NCI-H510A treated with DMSO at 0.1 percent for 48 hours (cell line): ENCODE measurements around the gene RAB23.
"Not testable (repeated sequence)": the region's sequence is repeated elsewhere in the genome, so short reads cannot be mapped to it uniquely, and the experiment has no call there.

Experiments
- DNase-seq: peaks from one replicate; lab custom pipeline; 2025; lab: John Stamatoyannopoulos, UW

The RAB23 gene

GRCh38 chr6:57243526-57243925, 21.4 kb upstream of the RAB23 start:
- DNase-seq = not testable (repeated sequence)

GRCh38 chr6:57242505-57242904, 20.4 kb upstream of the RAB23 start:
- DNase-seq = peak; percentile 14

- no peak for DNase-seq
Measured at GRCh38 chr6:57226221-57226620, 4.1 kb upstream of the RAB23 start.

GRCh38 chr6:57224769-57225515, 2.8 kb upstream of the RAB23 start:
- no peak for DNase-seq

GRCh38 chr6:57222743-57223077, 603 bp upstream of the RAB23 start:
- DNase-seq = peak; percentile 52

GRCh38 chr6:57221191-57221935, 744 bp downstream of the RAB23 start:
- DNase-seq = peak; percentile 83

GRCh38 chr6:57220083-57220703, 1.9 kb downstream of the RAB23 start:
- no peak for DNase-seq

GRCh38 chr6:57217270-57217669, 4.8 kb downstream of the RAB23 start:
- no peak for DNase-seq

GRCh38 chr6:57216235-57217101, 5.6 kb downstream of the RAB23 start:
- no peak for DNase-seq

- no peak for DNase-seq
Measured at GRCh38 chr6:57215260-57215659, 6.8 kb downstream of the RAB23 start.

- DNase-seq = no peak
Measured at GRCh38 chr6:57210060-57210459, 12.0 kb downstream of the RAB23 start.

- no peak for DNase-seq
Measured at GRCh38 chr6:57209030-57209429, 13.1 kb downstream of the RAB23 start.

- DNase-seq = no peak
Measured at GRCh38 chr6:57207872-57208271, 14.2 kb downstream of the RAB23 start.

- DNase-seq = no peak
Measured at GRCh38 chr6:57207141-57207540, 15.0 kb downstream of the RAB23 start.

- no peak for DNase-seq
Measured at GRCh38 chr6:57205550-57206328, 16.4 kb downstream of the RAB23 start.

- DNase-seq = no peak
Measured at GRCh38 chr6:57201718-57202117, 20.4 kb downstream of the RAB23 start.

- DNase-seq = no peak
Measured at GRCh38 chr6:57198926-57199636, 23.0 kb downstream of the RAB23 start.

- DNase-seq = no peak
Measured at GRCh38 chr6:57195457-57195856, 26.6 kb downstream of the RAB23 start.

- DNase-seq = no peak
Measured at GRCh38 chr6:57193177-57193576, 28.9 kb downstream of the RAB23 start.

GRCh38 chr6:57190140-57190539, 32.0 kb downstream of the RAB23 start:
- DNase-seq = no peak

GRCh38 chr6:57183336-57183735, 38.8 kb downstream of the RAB23 start:
- no peak for DNase-seq
